ENCODE data around the gene RRP7A.
A peak's percentile ranks its signal among the peaks of the same experiment; 100 is the strongest.
"Not testable (repeated sequence)": the region's sequence is repeated elsewhere in the genome, so short reads cannot be mapped to it uniquely, and the experiment has no call there.

RRP7A gene, protein sequence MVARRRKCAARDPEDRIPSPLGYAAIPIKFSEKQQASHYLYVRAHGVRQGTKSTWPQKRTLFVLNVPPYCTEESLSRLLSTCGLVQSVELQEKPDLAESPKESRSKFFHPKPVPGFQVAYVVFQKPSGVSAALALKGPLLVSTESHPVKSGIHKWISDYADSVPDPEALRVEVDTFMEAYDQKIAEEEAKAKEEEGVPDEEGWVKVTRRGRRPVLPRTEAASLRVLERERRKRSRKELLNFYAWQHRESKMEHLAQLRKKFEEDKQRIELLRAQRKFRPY

DNA sequence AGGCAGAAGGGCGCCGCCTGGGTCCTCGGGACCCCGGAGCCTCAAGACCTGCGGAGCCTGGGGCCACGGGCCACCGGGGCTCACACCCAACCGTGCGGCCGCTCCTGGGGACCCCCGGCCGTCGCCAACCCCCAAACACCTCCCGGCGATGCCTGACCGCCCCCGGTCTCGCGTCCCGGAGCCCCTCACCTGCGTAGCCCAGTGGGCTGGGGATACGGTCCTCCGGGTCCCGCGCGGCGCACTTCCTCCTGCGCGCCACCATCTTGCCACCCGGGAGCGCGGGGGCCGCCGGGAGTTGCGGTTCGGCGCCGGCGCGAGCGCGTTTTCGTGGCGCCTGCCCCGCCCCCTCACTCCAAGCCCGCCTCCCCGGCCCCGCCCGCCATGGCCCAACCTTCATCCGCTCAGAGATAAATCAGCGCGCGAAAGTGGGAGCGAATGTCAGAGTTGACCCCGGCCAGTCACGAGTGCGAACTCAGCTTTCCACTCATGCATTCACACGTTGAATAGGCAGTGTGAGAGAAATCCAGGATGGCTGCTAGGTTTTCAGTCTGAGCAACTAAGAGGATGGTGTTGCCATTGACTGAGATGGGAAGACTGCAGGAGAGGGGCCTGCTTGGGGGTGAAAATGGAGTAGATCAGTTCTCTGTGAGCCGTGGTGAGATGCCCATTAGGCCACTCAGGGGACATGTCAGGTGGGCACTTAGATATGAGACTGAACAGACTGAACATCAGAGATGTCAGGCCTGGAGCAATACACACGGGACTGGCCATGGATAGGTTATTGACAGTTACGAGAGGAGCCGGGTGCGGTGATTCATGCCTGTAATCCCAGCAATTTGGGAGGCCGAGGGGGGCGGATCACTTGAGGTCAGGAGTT, at the start of gene RRP7A:
Gene RRP7A, minus strand, starts transcription at position 272 of the 877 bp plus-strand sequence. Its CDS starts 10 bp downstream, at position 262.
- peak; percentile 90 for DNase-seq

GRCh38 chr22:42567950-42568349, 48.4 kb upstream of the RRP7A start:
- not testable (repeated sequence) for DNase-seq

GRCh38 chr22:42565956-42566355, 46.4 kb upstream of the RRP7A start:
- DNase-seq, result no peak

DNA sequence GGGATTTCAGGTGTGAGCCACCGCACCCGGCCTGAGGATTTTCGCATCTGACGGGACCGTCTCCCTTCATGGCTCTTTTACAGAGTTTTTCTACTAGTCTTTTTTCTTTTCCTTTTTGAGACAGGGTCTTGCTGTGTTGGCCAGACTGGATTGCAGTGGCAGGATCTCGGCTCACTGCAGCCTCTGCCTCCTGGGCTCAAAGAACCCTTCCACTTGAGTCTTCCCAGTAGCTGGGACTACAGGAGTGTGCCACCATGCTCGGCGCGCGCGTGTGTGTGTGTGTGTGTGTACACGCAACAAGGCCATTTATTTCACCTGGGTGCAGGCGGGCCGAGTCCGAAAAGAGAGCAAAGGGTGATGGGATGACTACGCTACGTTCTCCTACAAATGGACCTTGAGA, 45.1 kb upstream of the RRP7A start:
- DNase-seq, result no peak

- DNase-seq, result not testable (repeated sequence)
Measured at GRCh38 chr22:42563943-42564342, 44.3 kb upstream of the RRP7A start.

GRCh38 chr22:42562684-42563083, 43.1 kb upstream of the RRP7A start:
- DNase-seq, result no peak

GRCh38 chr22:42562279-42562678, 42.7 kb upstream of the RRP7A start:
- DNase-seq, result no peak

GRCh38 chr22:42561856-42562255, 42.3 kb upstream of the RRP7A start:
- no peak for DNase-seq

GRCh38 chr22:42560781-42561180, 41.2 kb upstream of the RRP7A start:
- no peak for DNase-seq

- DNase-seq, result no peak
Measured at GRCh38 chr22:42560381-42560780, 40.8 kb upstream of the RRP7A start.

- DNase-seq, result peak; percentile 92
Measured at GRCh38 chr22:42553475-42554361, 34.1 kb upstream of the RRP7A start, which contains the start of gene SERHL2. Gene SERHL2, plus strand, starts transcription at chr22:42553956. Its CDS starts 65 bp downstream, at chr22:42554021.

GRCh38 chr22:42552294-42552647, 32.7 kb upstream of the RRP7A start:
- not testable (repeated sequence) for DNase-seq

- no peak for DNase-seq
Measured at GRCh38 chr22:42549331-42550060, 29.9 kb upstream of the RRP7A start.

GRCh38 chr22:42548597-42549330, 29.2 kb upstream of the RRP7A start:
- DNase-seq, result no peak

- not testable (repeated sequence) for DNase-seq
Measured at GRCh38 chr22:42548126-42548525, 28.5 kb upstream of the RRP7A start.

- no peak for DNase-seq
Measured at GRCh38 chr22:42547562-42547961, 28.0 kb upstream of the RRP7A start.

GRCh38 chr22:42544686-42545085, 25.1 kb upstream of the RRP7A start:
- no peak for DNase-seq

GRCh38 chr22:42539236-42539771, 19.7 kb upstream of the RRP7A start:
- DNase-seq, result not testable (repeated sequence)

- DNase-seq, result not testable (repeated sequence)
Measured at GRCh38 chr22:42537199-42537831, 17.7 kb upstream of the RRP7A start.

GRCh38 chr22:42536634-42537033, 17.0 kb upstream of the RRP7A start:
- not testable (repeated sequence) for DNase-seq

GRCh38 chr22:42536166-42536565, 16.6 kb upstream of the RRP7A start:
- no peak for DNase-seq

Data from stimulated activated CD4-positive, alpha-beta T cell treated with anti-CD3 and anti-CD28 coated beads, Interleukin-15, amount 100 ng/mL, for 24 hours (primary cell).